ENCODE data around the gene NAALADL2. TPM values are rescaled to one million over a fixed set of nuclear protein-coding genes. Genes with fewer than 3 reads are reported as not detected.

NAALADL2 gene
- total and polyA plus RNA-seq, 9 of the 15 experiments (the other 6 are each of a cell fraction or from before 2014, with no cell fraction given) = 0.29 to 1.1 (median 0.79) TPM; not detected in 1

DNA sequence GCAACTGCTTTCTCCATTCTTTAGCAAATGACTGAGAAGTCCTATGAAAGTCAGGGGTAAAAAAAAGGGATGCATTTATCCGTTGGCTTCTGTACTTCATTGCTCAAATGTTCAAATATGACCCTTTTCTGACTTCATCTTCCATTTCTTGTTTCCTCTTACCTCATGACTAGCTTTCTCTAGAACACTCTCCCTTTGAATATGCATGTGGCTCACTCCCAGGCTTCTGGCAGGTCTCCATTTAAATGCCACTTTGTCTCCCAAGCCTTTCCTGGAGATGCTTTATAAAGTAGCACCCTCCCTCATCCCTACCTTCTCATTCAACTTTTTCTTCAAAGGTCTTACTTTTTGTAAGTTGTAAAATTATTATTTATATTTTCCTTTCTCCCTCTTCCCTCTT, 781.8 kb downstream of the NAALADL2 start:
- no peak for FAIRE-seq
- TF ChIP-seq, protein P1, sequence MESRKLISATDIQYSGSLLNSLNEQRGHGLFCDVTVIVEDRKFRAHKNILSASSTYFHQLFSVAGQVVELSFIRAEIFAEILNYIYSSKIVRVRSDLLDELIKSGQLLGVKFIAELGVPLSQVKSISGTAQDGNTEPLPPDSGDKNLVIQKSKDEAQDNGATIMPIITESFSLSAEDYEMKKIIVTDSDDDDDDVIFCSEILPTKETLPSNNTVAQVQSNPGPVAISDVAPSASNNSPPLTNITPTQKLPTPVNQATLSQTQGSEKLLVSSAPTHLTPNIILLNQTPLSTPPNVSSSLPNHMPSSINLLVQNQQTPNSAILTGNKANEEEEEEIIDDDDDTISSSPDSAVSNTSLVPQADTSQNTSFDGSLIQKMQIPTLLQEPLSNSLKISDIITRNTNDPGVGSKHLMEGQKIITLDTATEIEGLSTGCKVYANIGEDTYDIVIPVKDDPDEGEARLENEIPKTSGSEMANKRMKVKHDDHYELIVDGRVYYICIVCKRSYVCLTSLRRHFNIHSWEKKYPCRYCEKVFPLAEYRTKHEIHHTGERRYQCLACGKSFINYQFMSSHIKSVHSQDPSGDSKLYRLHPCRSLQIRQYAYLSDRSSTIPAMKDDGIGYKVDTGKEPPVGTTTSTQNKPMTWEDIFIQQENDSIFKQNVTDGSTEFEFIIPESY (CRISPR knock-in tag; IDR thresholded peaks at IDR 0.05) = no peak
- TF ChIP-seq, protein P2, sequence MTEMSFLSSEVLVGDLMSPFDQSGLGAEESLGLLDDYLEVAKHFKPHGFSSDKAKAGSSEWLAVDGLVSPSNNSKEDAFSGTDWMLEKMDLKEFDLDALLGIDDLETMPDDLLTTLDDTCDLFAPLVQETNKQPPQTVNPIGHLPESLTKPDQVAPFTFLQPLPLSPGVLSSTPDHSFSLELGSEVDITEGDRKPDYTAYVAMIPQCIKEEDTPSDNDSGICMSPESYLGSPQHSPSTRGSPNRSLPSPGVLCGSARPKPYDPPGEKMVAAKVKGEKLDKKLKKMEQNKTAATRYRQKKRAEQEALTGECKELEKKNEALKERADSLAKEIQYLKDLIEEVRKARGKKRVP (CRISPR knock-in tag; IDR thresholded peaks at IDR 0.05) = no peak
- no peak for TF ChIP-seq SP1 (CRISPR knock-in tag; IDR thresholded peaks at IDR 0.05)
- no peak for TF ChIP-seq CHCHD3 (CRISPR knock-in tag; IDR thresholded peaks at IDR 0.05)
- TF ChIP-seq PTBP1 (IDR thresholded peaks at IDR 0.05; ENCODE audit: low read depth, low read length) = no peak
- TF ChIP-seq, protein P3, sequence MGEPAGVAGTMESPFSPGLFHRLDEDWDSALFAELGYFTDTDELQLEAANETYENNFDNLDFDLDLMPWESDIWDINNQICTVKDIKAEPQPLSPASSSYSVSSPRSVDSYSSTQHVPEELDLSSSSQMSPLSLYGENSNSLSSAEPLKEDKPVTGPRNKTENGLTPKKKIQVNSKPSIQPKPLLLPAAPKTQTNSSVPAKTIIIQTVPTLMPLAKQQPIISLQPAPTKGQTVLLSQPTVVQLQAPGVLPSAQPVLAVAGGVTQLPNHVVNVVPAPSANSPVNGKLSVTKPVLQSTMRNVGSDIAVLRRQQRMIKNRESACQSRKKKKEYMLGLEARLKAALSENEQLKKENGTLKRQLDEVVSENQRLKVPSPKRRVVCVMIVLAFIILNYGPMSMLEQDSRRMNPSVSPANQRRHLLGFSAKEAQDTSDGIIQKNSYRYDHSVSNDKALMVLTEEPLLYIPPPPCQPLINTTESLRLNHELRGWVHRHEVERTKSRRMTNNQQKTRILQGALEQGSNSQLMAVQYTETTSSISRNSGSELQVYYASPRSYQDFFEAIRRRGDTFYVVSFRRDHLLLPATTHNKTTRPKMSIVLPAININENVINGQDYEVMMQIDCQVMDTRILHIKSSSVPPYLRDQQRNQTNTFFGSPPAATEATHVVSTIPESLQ (CRISPR knock-in tag; IDR thresholded peaks at IDR 0.05) = no peak
- TF ChIP-seq ADNP (tag; IDR thresholded peaks at IDR 0.05) = no peak
- TF ChIP-seq, protein P4, sequence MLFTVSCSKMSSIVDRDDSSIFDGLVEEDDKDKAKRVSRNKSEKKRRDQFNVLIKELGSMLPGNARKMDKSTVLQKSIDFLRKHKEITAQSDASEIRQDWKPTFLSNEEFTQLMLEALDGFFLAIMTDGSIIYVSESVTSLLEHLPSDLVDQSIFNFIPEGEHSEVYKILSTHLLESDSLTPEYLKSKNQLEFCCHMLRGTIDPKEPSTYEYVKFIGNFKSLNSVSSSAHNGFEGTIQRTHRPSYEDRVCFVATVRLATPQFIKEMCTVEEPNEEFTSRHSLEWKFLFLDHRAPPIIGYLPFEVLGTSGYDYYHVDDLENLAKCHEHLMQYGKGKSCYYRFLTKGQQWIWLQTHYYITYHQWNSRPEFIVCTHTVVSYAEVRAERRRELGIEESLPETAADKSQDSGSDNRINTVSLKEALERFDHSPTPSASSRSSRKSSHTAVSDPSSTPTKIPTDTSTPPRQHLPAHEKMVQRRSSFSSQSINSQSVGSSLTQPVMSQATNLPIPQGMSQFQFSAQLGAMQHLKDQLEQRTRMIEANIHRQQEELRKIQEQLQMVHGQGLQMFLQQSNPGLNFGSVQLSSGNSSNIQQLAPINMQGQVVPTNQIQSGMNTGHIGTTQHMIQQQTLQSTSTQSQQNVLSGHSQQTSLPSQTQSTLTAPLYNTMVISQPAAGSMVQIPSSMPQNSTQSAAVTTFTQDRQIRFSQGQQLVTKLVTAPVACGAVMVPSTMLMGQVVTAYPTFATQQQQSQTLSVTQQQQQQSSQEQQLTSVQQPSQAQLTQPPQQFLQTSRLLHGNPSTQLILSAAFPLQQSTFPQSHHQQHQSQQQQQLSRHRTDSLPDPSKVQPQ (CRISPR knock-in tag; IDR thresholded peaks at IDR 0.05; ENCODE audit: borderline replicate concordance) = no peak
- no peak for TF ChIP-seq NCOA2 (IDR thresholded peaks at IDR 0.05; ENCODE audit: partially characterized antibody in 2 of 2)
- TF ChIP-seq MEIS2 (IDR thresholded peaks at IDR 0.05; ENCODE audit: partially characterized antibody) = no peak
- TF ChIP-seq STAT5A (IDR thresholded peaks at IDR 0.05; ENCODE audit: borderline replicate concordance, low read length) = no peak
- TF ChIP-seq, protein P5, sequence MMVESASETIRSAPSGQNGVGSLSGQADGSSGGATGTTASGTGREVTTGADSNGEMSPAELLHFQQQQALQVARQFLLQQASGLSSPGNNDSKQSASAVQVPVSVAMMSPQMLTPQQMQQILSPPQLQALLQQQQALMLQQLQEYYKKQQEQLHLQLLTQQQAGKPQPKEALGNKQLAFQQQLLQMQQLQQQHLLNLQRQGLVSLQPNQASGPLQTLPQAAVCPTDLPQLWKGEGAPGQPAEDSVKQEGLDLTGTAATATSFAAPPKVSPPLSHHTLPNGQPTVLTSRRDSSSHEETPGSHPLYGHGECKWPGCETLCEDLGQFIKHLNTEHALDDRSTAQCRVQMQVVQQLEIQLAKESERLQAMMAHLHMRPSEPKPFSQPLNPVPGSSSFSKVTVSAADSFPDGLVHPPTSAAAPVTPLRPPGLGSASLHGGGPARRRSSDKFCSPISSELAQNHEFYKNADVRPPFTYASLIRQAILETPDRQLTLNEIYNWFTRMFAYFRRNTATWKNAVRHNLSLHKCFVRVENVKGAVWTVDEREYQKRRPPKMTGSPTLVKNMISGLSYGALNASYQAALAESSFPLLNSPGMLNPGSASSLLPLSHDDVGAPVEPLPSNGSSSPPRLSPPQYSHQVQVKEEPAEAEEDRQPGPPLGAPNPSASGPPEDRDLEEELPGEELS (CRISPR knock-in tag; IDR thresholded peaks at IDR 0.05; ENCODE audit: borderline replicate concordance) = no peak

More for the DNA sequence above, 781.8 kb downstream of the NAALADL2 start:
- no peaks in the 10 kb centered on the region for H3K27me3 ChIP-seq (ENCODE audit: control insufficient read depth in 2 of 2, insufficient read depth in 2 of 2, low read length in 2 of 2)
- H3K9ac ChIP-seq (ENCODE audit: insufficient read depth in 1 of 2, low read depth in 2 of 2, low read length in 2 of 2) = no peak overlapping the region
- in situ Hi-C loops (cut with MboI) (no loop called here), intact Hi-C loops (cut with micrococcal nuclease) (no loop called here)
- ATAC-seq (no peak), DNase-seq (ENCODE audit: extremely low read depth in 1 of 4, low spot score in 3 of 4) (no peak)
- no peak overlapping the region for H3K4me2 ChIP-seq (ENCODE audit: insufficient read depth, low read length)
- POLR2A ChIA-PET = no interaction called here
- whole genome bisulfite sequencing (ENCODE audit: insufficient coverage, low coverage, missing lambda C conversion rate) = 0% methylated on average over 1 of the region's 1 CpG
- no peaks in the 10 kb centered on the region for H3K4me1 ChIP-seq (replicated peaks in 1 of 2; ENCODE audit: control insufficient read depth in 2 of 2, insufficient read depth in 2 of 2, low read length in 2 of 2)
- H3K79me2 ChIP-seq (ENCODE audit: control insufficient read depth, insufficient read depth, low read length) = no peaks in the 10 kb centered on the region
- no peaks in the 10 kb centered on the region for H3K9me3 ChIP-seq (replicated peaks; ENCODE audit: control insufficient read depth, insufficient read depth, low read depth, low read length)
- H3K4me3 ChIP-seq = no peak overlapping the region
- no TSS peak for BruUV-seq (replicated peaks)
- no peaks in the 10 kb centered on the region for H3K36me3 ChIP-seq (ENCODE audit: control insufficient read depth, insufficient read depth, low read length)
- no peaks in the 10 kb centered on the region for H4K20me1 ChIP-seq (replicated peaks; ENCODE audit: control insufficient read depth, insufficient read depth, low read length)
- no peaks in the 10 kb centered on the region for H3K9me1 ChIP-seq (ENCODE audit: control insufficient read depth, insufficient read depth, low read length)
- CTCF ChIA-PET (ENCODE audit: low intra/inter-chr PET ratio) = no interaction called here
- no peak overlapping the region for H2AFZ ChIP-seq (ENCODE audit: low read depth, low read length)
- no peak overlapping the region for H3K27ac ChIP-seq (ENCODE audit: extremely low read depth, low read depth, low read length)
